HCT116 (cell line): ENCODE data around the gene ZNF474.

Experiments used
- CTCF ChIP-seq, 3 experiments: fragments of 200-600 bp in 1 of 3; sonication (generic) in 1 of 3; IDR thresholded peaks in 2 of 3; conservative IDR thresholded peaks in 1 of 3; 2 replicates each; pipeline ENCODE4 v1.5.1; 2012 to 2017; ENCODE audit warnings: low read depth in 2 of 3, low read length in 2 of 3, antibody characterized with exemption in 1 of 3, borderline replicate concordance in 1 of 3, control low read depth in 1 of 3, mild to moderate bottlenecking in 1 of 3, mixed read lengths in 1 of 3, mixed run types in 1 of 3, moderate library complexity in 1 of 3; ENCODE audit not compliant: insufficient read depth in 1 of 3
- EZH2phosphoT487 ChIP-seq: fragments of 200-600 bp; IDR thresholded peaks from 2 replicates; pipeline ENCODE4 v1.6.1; 2018; ENCODE audit warnings: antibody characterized with exemption, borderline replicate concordance

- TF ChIP-seq CTCF (IDR thresholded peaks at IDR 0.05 in 2 of 3, conservative IDR thresholded peaks at IDR 0.05 in 1 of 3; ENCODE audit: borderline replicate concordance in 1 of 3, insufficient read depth in 1 of 3, low read depth in 2 of 3, low read length in 2 of 3) (no peak), EZH2phosphoT487 (no peak)
Observed at GRCh38 chr5:122130152-122130551, 806 bp downstream of the ZNF474 start.
